Measurements from ENCODE around the gene LGR5.

The LGR5 gene

GRCh38 chr12:71439613-71440344 lies at the start of gene LGR5:
Gene LGR5 (plus strand): TSS chr12:71439798. CDS start chr12:71440081, 283 bp downstream.
- peak in 1 of 2 experiments; percentile 34 for DNase-seq

GRCh38 chr12:71392521-71393145 lies 47.0 kb upstream of the LGR5 start:
- DNase-seq: peak; percentile 26 to 80

GRCh38 chr12:71393625-71394024 lies 46.0 kb upstream of the LGR5 start:
- no peak for DNase-seq

- DNase-seq: peak in 1 of 2 experiments; percentile 22
Measured at GRCh38 chr12:71397433-71397954, 42.1 kb upstream of the LGR5 start.

GRCh38 chr12:71399197-71399596 lies 40.4 kb upstream of the LGR5 start:
- DNase-seq: no peak

- DNase-seq: no peak
Measured at GRCh38 chr12:71400481-71400880, 39.1 kb upstream of the LGR5 start.

GRCh38 chr12:71405884-71406283 lies 33.7 kb upstream of the LGR5 start:
- DNase-seq: no peak

- DNase-seq: no peak
Measured at GRCh38 chr12:71407732-71408131, 31.9 kb upstream of the LGR5 start.

- no peak for DNase-seq
Measured at GRCh38 chr12:71410844-71411243, 28.8 kb upstream of the LGR5 start.

GRCh38 chr12:71411635-71412034 lies 28.0 kb upstream of the LGR5 start:
- no peak for DNase-seq

- DNase-seq: peak in 1 of 2 experiments; percentile 67
Measured at GRCh38 chr12:71415336-71416231, 24.0 kb upstream of the LGR5 start.

- DNase-seq: no peak
Measured at GRCh38 chr12:71417181-71417580, 22.4 kb upstream of the LGR5 start.

GRCh38 chr12:71420775-71421406 lies 18.7 kb upstream of the LGR5 start:
- DNase-seq: no peak

- DNase-seq: no peak
Measured at GRCh38 chr12:71425568-71426299, 13.9 kb upstream of the LGR5 start.

- no peak for DNase-seq
Measured at GRCh38 chr12:71426300-71427047, 13.1 kb upstream of the LGR5 start.

GRCh38 chr12:71430756-71431155 lies 8.8 kb upstream of the LGR5 start:
- DNase-seq: no peak

- DNase-seq: no peak
Measured at GRCh38 chr12:71431991-71432390, 7.6 kb upstream of the LGR5 start.

- DNase-seq: no peak
Measured at GRCh38 chr12:71432936-71433335, 6.7 kb upstream of the LGR5 start.

- no peak for DNase-seq
Measured at GRCh38 chr12:71436696-71437095, 2.9 kb upstream of the LGR5 start.

GRCh38 chr12:71438670-71439361 lies 782 bp upstream of the LGR5 start:
- DNase-seq: peak in 1 of 2 experiments; percentile 18

GRCh38 chr12:71439362-71439612 lies 311 bp upstream of the LGR5 start:
- DNase-seq: no peak

All from NCI-H446 (cell line).